ENCODE data around the gene LAMA1. TPM values are rescaled to one million over a fixed set of nuclear protein-coding genes. Genes with fewer than 3 reads are reported as not detected.

LAMA1 gene, protein sequence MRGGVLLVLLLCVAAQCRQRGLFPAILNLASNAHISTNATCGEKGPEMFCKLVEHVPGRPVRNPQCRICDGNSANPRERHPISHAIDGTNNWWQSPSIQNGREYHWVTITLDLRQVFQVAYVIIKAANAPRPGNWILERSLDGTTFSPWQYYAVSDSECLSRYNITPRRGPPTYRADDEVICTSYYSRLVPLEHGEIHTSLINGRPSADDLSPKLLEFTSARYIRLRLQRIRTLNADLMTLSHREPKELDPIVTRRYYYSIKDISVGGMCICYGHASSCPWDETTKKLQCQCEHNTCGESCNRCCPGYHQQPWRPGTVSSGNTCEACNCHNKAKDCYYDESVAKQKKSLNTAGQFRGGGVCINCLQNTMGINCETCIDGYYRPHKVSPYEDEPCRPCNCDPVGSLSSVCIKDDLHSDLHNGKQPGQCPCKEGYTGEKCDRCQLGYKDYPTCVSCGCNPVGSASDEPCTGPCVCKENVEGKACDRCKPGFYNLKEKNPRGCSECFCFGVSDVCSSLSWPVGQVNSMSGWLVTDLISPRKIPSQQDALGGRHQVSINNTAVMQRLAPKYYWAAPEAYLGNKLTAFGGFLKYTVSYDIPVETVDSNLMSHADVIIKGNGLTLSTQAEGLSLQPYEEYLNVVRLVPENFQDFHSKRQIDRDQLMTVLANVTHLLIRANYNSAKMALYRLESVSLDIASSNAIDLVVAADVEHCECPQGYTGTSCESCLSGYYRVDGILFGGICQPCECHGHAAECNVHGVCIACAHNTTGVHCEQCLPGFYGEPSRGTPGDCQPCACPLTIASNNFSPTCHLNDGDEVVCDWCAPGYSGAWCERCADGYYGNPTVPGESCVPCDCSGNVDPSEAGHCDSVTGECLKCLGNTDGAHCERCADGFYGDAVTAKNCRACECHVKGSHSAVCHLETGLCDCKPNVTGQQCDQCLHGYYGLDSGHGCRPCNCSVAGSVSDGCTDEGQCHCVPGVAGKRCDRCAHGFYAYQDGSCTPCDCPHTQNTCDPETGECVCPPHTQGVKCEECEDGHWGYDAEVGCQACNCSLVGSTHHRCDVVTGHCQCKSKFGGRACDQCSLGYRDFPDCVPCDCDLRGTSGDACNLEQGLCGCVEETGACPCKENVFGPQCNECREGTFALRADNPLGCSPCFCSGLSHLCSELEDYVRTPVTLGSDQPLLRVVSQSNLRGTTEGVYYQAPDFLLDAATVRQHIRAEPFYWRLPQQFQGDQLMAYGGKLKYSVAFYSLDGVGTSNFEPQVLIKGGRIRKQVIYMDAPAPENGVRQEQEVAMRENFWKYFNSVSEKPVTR (N-terminal part only)
- total RNA-seq (2014; rRNA removed) = not detected in 2 replicates
- percentile 9 among the genes with signal in this experiment for Bru-seq, nascent RNA
- percentile 11 among the genes with signal in this experiment for BruChase-seq, experiment 1, labeled RNA remaining after a 6-hour chase
- BruChase-seq, experiment 2, labeled RNA remaining after a 2-hour chase = percentile 9 among the genes with signal in this experiment
- long read RNA-seq, partial matches to known transcripts = 0 of 1 reads
- long read RNA-seq, other reads (novel, unspliced or antisense) = 1 of 1 reads

DNA sequence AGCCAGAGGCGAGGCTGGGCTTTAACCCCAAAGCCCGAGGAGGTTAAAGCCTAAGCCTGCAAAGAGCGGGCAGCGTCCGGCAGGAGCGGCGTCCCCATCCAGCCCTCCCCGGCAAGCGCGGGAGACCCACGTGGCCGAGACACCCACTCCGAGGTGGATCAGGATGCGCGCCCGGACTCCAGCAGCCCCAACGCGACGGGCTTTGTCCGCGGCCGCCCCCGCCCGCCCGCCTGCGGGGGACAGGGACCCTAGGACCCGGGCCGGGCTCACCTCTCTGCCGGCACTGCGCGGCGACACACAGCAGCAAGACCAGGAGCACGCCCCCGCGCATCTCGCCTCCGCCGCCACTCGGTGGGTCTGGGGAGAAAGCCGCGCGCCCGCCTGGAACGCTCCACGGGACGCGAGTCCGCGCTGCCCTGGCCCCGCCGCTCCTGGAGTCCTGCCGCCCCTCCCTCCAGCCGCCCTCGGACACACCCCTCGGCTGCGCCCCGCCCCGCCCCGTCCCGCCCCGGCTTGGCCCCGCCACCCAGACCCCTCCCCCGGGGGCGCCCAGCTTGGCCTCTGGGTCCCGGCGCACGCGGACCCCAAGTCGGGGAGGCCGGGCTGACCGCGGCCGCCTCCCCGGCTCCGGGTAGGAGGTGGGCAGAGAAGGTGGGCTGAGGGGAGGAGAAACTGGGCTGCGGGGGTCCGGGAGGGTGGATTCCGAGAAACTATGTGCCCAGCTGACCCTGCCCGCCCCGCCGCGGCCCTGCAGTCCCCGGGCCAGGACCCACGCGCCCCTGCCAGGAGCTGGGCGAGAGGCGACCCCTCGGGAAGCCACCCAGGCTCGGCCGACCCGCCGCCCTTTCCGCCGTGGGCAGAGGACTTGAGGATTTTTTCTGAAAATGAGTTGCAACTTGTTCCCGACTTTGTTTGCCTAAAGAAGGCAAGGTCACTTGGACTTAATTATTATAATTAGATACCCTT, at the start of gene LAMA1:
Gene LAMA1, minus strand, starts transcription at position 408 of the 966 bp plus-strand sequence. Its CDS starts 77 bp downstream, at position 331.
- intact Hi-C loops (cut with micrococcal nuclease) = no loop called here
- DNase-seq = no peak
- no TSS peak for BruUV-seq (replicated peaks)
- H3K9ac ChIP-seq (ENCODE audit: low read length) = no peak within 1 kb of the TSS
- no peaks in the 10 kb centered on the region for H4K20me1 ChIP-seq (ENCODE audit: low read length)
- TF ChIP-seq, protein P1, sequence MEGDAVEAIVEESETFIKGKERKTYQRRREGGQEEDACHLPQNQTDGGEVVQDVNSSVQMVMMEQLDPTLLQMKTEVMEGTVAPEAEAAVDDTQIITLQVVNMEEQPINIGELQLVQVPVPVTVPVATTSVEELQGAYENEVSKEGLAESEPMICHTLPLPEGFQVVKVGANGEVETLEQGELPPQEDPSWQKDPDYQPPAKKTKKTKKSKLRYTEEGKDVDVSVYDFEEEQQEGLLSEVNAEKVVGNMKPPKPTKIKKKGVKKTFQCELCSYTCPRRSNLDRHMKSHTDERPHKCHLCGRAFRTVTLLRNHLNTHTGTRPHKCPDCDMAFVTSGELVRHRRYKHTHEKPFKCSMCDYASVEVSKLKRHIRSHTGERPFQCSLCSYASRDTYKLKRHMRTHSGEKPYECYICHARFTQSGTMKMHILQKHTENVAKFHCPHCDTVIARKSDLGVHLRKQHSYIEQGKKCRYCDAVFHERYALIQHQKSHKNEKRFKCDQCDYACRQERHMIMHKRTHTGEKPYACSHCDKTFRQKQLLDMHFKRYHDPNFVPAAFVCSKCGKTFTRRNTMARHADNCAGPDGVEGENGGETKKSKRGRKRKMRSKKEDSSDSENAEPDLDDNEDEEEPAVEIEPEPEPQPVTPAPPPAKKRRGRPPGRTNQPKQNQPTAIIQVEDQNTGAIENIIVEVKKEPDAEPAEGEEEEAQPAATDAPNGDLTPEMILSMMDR (conservative IDR thresholded peaks at IDR 0.05; ENCODE audit: low read depth, low read length) = no peak
- peak; percentile 78 for TF ChIP-seq EZH2 (IDR thresholded peaks at IDR 0.05; ENCODE audit: low read length, unreplicated experiment)
- peak; percentile 27; the same call in 1 of the 2 replicates for TF ChIP-seq EZH2phosphoT487 (IDR thresholded peaks at IDR 0.05; ENCODE audit: borderline replicate concordance, low read length)
- ChIA-PET CTCF (no interaction called here), POLR2A (ENCODE audit: unreplicated experiment) (no interaction called here)
- no peaks in the 10 kb centered on the region for H3K9me3 ChIP-seq (ENCODE audit: low read length)
- H3K79me2 ChIP-seq (ENCODE audit: low read length) = no peaks in the 10 kb centered on the region
- H3K36me3 ChIP-seq (ENCODE audit: low read depth, low read length) = no peaks in the 10 kb centered on the region
- H3K4me2 ChIP-seq (ENCODE audit: low read length) = peak within 1 kb of the TSS; percentile 65; the same call in 1 of the 2 replicates
- peaks cover 85% of the 10 kb centered on the region for H3K27me3 ChIP-seq (ENCODE audit: low read length)
- no peak within 1 kb of the TSS for H3K27ac ChIP-seq (ENCODE audit: low read length)
- ATAC-seq = peak; percentile 20; the same call in 1 of the 2 replicates
- H3K4me1 ChIP-seq (ENCODE audit: insufficient read depth, low read length) = no peaks in the 10 kb centered on the region
- no peak within 1 kb of the TSS; the same call in 1 of the 2 replicates for H3K4me3 ChIP-seq (ENCODE audit: low read length)
- H3K9me2 ChIP-seq (replicated peaks; ENCODE audit: low read length) = no peaks in the 10 kb centered on the region
- H3F3A ChIP-seq (ENCODE audit: low read length, unreplicated experiment) = no peaks in the 10 kb centered on the region
- 0 out of 2 replicates have a peak within 1 kb of the TSS, but pooled peaks have one; percentile 34 for H2AFZ ChIP-seq (ENCODE audit: low read length)

DNA sequence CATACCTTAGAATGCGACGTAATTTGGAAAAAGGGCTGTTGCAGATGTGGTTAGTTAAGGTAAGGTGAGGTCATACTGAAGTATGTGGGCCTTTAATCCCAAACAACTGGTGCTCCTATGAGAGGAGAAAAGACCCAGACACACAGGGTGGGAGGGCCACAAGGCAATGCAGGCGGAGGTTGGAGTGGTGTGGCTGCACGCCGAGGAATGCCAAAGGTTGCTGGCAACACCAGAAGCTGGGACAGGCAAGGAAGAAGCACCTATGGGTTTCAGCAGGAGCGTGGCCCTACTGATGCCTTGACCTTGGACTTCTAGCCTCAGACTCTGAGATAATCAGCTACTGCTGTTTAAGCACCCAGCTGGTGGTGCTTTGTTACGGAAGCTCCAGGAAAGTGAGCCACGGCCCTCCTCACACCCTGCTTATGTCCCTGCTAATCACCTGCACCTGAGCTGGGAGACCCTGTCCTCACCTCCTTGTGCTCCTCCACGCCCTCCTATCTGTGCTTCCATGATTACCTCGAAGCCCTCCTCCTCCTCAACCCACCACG, 48.3 kb upstream of the LAMA1 start:
- Histone ChIP-seq H2AFZ (ENCODE audit: low read length) (no peak overlapping the region), H3K4me1 (ENCODE audit: insufficient read depth, low read length) (peaks cover 7% of the 10 kb centered on the region), H3K79me2 (ENCODE audit: low read length) (no peaks in the 10 kb centered on the region)

More for the DNA sequence above, 48.3 kb upstream of the LAMA1 start:
- Histone ChIP-seq H3K36me3 (ENCODE audit: low read depth, low read length) (no peaks in the 10 kb centered on the region), H3K4me3 (ENCODE audit: low read length) (no peak overlapping the region), H3K9me2 (replicated peaks; ENCODE audit: low read length) (no peaks in the 10 kb centered on the region), H3K9ac (ENCODE audit: low read length) (no peak overlapping the region), H3K27ac (ENCODE audit: low read length) (no peak overlapping the region), H3K27me3 (ENCODE audit: low read length) (peaks cover 35% of the 10 kb centered on the region), H3K4me2 (ENCODE audit: low read length) (no peak overlapping the region), H4K20me1 (ENCODE audit: low read length) (no peaks in the 10 kb centered on the region), H3K9me3 (ENCODE audit: low read length) (no peaks in the 10 kb centered on the region), H3F3A (ENCODE audit: low read length, unreplicated experiment) (no peaks in the 10 kb centered on the region)
- ATAC-seq (no peak), DNase-seq (no peak)
- BruUV-seq (replicated peaks) = no TSS peak
- CTCF ChIA-PET = no interaction called here
- TF ChIP-seq, protein P1 (conservative IDR thresholded peaks at IDR 0.05; ENCODE audit: low read depth, low read length) = no peak
- TF ChIP-seq EZH2 (IDR thresholded peaks at IDR 0.05; ENCODE audit: low read length, unreplicated experiment) (no peak), EZH2phosphoT487 (IDR thresholded peaks at IDR 0.05; ENCODE audit: borderline replicate concordance, low read length) (no peak)
- intact Hi-C loops (cut with micrococcal nuclease) = no loop called here
- POLR2A ChIA-PET (ENCODE audit: unreplicated experiment) = no interaction called here
